Loucy (cell line): ENCODE measurements around the gene ZNF521.

Experiments used
- H2AFZ ChIP-seq: fragments of 200-600 bp; sonication (generic); 2 replicates; pipeline ENCODE4 v1.6.0; 2016; ENCODE audit warnings: antibody characterized with exemption, mild to moderate bottlenecking, low read length, moderate library complexity
- H3F3A ChIP-seq: fragments of 200-600 bp; 2 replicates; pipeline ENCODE4 v1.6.0; 2016; ENCODE audit warnings: antibody characterized with exemption, low read depth, mild to moderate bottlenecking
- H3K27me3 ChIP-seq: fragments of 200-600 bp; sonication (generic); 2 replicates; pipeline ENCODE4 v1.6.1; 2014; ENCODE audit warnings: low read length, mild to moderate bottlenecking; ENCODE audit not compliant: insufficient read depth, poor library complexity, severe bottlenecking
- H3K36me3 ChIP-seq: fragments of 200-600 bp; sonication (generic); 2 replicates; pipeline ENCODE4 v1.6.1; 2016; ENCODE audit warnings: low read length; ENCODE audit not compliant: insufficient read depth
- H3K4me1 ChIP-seq: fragments of 200-600 bp; sonication (generic); 2 replicates; pipeline ENCODE4 v1.5.1; 2014; ENCODE audit warnings: low read length, mild to moderate bottlenecking; ENCODE audit not compliant: insufficient read depth, poor library complexity, severe bottlenecking
- H3K4me2 ChIP-seq: fragments of 200-600 bp; sonication (generic); 2 replicates; pipeline ENCODE4 v1.6.0; 2014; ENCODE audit warnings: antibody characterized with exemption, low read length, low read depth, mild to moderate bottlenecking; ENCODE audit not compliant: poor library complexity, severe bottlenecking
- H3K4me3 ChIP-seq: fragments of 200-600 bp; sonication (generic); 2 replicates; pipeline ENCODE4 v1.5.1; 2014; ENCODE audit warnings: low read length, mild to moderate bottlenecking, mixed read lengths; ENCODE audit not compliant: poor library complexity, severe bottlenecking
- H3K79me2 ChIP-seq: fragments of 200-600 bp; sonication (generic); 2 replicates; pipeline ENCODE4 v1.6.1; 2014; ENCODE audit warnings: low read length; ENCODE audit not compliant: insufficient read depth
- H3K9ac ChIP-seq: fragments of 200-600 bp; sonication (generic); 2 replicates; pipeline ENCODE4 v1.6.0; 2014; ENCODE audit warnings: mild to moderate bottlenecking, low read depth, low read length, moderate library complexity; ENCODE audit not compliant: poor library complexity, severe bottlenecking
- H3K9me2 ChIP-seq: fragments of 200-600 bp; sonication (generic); replicated peaks from 2 replicates; pipeline ENCODE4 v1.6.1; 2016; ENCODE audit warnings: low read depth, low read length, mixed read lengths
- H3K9me3 ChIP-seq: fragments of 200-600 bp; sonication (generic); 2 replicates; pipeline ENCODE4 v1.6.1; 2014; ENCODE audit warnings: mild to moderate bottlenecking, antibody characterized with exemption, low read length, low read depth; ENCODE audit not compliant: insufficient read depth
- H4K20me1 ChIP-seq: fragments of 200-600 bp; sonication (generic); 2 replicates; pipeline ENCODE4 v1.6.0; 2014; ENCODE audit warnings: antibody characterized with exemption, low read length, mild to moderate bottlenecking; ENCODE audit not compliant: insufficient read depth, poor library complexity, severe bottlenecking
- EZH2phosphoT487 ChIP-seq: fragments of 200-600 bp; IDR thresholded peaks from 2 replicates; pipeline ENCODE4 v1.6.1; 2018; ENCODE audit warnings: antibody characterized with exemption, mild to moderate bottlenecking, moderate library complexity, borderline replicate concordance
- TF ChIP-seq, protein P1 (sequence below): fragments of 200-600 bp; sonication (generic); conservative IDR thresholded peaks from 2 replicates; pipeline ENCODE4 v1.5.1; 2014; ENCODE audit warnings: mild to moderate bottlenecking, antibody characterized with exemption, low read length

Gene ZNF521

DNA sequence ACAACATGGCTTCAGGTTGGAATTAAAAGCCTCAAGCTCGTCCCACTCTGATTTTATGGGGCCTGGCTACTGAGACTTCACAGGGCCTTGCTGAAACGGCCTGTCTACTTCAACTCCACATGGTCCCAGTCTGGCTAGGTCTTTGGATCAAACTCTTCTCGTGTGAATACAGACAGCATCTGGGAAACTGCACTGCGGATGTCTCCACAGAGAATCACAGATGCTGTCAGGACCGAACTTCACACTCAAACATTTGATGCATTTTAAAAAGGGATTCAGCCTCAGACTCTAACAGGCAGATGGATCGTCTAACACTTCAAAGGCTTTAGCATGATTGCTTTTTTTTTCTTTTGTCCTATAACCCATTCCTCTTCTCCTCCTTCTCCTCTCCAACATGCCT lies 198.5 kb downstream of the ZNF521 start:
- Histone ChIP-seq H4K20me1 (no peaks in the 10 kb centered on the region), H3K9me2 (no peaks in the 10 kb centered on the region), H3K9me3 (no peaks in the 10 kb centered on the region), H3K4me1 (no peaks in the 10 kb centered on the region), H2AFZ (no peak overlapping the region), H3K9ac (no peak overlapping the region), H3K27me3 (no peaks in the 10 kb centered on the region), H3K4me3 (no peak overlapping the region), H3K4me2 (no peak overlapping the region), H3F3A (no peaks in the 10 kb centered on the region), H3K36me3 (peaks cover 16% of the 10 kb centered on the region), H3K79me2 (no peaks in the 10 kb centered on the region)
- no peak for TF ChIP-seq EZH2phosphoT487
- TF ChIP-seq, protein P1, sequence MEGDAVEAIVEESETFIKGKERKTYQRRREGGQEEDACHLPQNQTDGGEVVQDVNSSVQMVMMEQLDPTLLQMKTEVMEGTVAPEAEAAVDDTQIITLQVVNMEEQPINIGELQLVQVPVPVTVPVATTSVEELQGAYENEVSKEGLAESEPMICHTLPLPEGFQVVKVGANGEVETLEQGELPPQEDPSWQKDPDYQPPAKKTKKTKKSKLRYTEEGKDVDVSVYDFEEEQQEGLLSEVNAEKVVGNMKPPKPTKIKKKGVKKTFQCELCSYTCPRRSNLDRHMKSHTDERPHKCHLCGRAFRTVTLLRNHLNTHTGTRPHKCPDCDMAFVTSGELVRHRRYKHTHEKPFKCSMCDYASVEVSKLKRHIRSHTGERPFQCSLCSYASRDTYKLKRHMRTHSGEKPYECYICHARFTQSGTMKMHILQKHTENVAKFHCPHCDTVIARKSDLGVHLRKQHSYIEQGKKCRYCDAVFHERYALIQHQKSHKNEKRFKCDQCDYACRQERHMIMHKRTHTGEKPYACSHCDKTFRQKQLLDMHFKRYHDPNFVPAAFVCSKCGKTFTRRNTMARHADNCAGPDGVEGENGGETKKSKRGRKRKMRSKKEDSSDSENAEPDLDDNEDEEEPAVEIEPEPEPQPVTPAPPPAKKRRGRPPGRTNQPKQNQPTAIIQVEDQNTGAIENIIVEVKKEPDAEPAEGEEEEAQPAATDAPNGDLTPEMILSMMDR: no peak

DNA sequence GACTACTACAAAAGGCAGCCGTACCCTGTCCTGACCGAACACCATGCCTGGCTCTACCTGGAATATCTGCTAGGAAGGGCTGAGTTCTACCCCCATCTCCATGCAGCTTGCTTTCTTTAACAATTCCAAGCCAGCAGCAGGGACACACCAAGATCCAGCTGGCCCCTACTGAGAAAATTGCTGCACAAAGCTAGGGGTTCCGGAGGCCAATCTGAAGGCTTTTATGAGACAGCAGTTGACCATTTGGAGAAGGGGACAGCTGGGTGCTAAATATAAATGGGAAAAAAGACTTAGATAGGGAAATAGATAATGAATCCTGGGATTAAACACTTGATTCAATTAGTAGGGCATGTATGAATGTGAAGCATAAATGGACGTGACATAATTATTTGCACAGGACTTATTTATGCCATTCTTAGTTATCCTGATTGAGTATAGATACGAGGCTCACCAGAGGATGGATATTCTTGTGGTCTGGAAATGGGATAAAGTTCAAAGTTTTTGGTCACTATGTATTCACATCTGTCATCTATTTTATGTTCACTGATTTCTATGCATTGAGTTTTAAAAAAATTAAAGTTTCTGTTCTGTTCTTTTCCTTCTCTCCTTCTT lies 204.0 kb downstream of the ZNF521 start:
- no peaks in the 10 kb centered on the region for H3K79me2 ChIP-seq
- no peaks in the 10 kb centered on the region for H4K20me1 ChIP-seq
- no peaks in the 10 kb centered on the region for H3K27me3 ChIP-seq
- no peak overlapping the region for H3K4me3 ChIP-seq
- no peaks in the 10 kb centered on the region for H3K9me2 ChIP-seq
- TF ChIP-seq EZH2phosphoT487: no peak
- TF ChIP-seq, protein P1: no peak
- H3F3A ChIP-seq: no peaks in the 10 kb centered on the region
- peaks cover 4% of the 10 kb centered on the region; the same call in 1 of the 2 replicates for H3K36me3 ChIP-seq
- H3K4me2 ChIP-seq: no peak overlapping the region
- no peak overlapping the region for H3K9ac ChIP-seq
- H3K4me1 ChIP-seq: no peaks in the 10 kb centered on the region
- H3K9me3 ChIP-seq: no peaks in the 10 kb centered on the region
- no peak overlapping the region for H2AFZ ChIP-seq

DNA sequence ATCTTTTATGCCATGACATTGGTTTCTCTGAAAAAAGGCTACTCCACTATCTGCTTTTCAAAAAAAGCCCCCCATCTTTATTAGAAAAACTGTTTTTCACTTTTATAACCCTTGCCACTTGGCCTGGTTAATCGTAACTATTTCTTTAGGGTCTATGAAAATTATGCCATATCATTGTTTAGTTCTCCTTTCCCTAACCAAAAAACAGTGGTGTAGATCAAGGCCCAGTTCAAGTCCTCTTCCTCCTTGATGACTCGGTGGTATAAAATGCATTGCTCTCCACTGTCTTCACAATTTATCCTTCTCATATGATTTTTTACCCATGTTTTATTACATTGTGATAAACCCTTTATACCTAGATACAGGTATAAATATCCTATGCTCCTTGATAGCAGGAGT lies 205.5 kb downstream of the ZNF521 start:
- Histone ChIP-seq H3K36me3 (peaks cover 4% of the 10 kb centered on the region; the same call in 1 of the 2 replicates), H4K20me1 (no peaks in the 10 kb centered on the region), H3K9me3 (no peaks in the 10 kb centered on the region), H3K9me2 (no peaks in the 10 kb centered on the region), H3K4me2 (no peak overlapping the region), H2AFZ (no peak overlapping the region), H3K9ac (no peak overlapping the region), H3K4me3 (no peak overlapping the region), H3K4me1 (no peaks in the 10 kb centered on the region), H3K27me3 (no peaks in the 10 kb centered on the region), H3F3A (no peaks in the 10 kb centered on the region), H3K79me2 (0 out of 2 replicates have a peak, but pooled peaks cover 3% of the 10 kb centered on the region)
- TF ChIP-seq, protein P1: no peak
- TF ChIP-seq EZH2phosphoT487: no peak
